Thyroid gland (tissue), 4 donors: Measurements from ENCODE around the gene CFAP300. TPM values are rescaled to one million over a fixed set of nuclear protein-coding genes. Genes with fewer than 3 reads are reported as not detected.

Experiments used
- DNase-seq, 2 donors: peaks; one replicate each; pipeline ENCODE4 v3.0.0-alpha.2; 2019
- H3K27ac ChIP-seq, 3 donors: fragments of 200-600 bp; sonication (generic); 1 replicate in 2 of 3; 2 replicates in 1 of 3; pipeline ENCODE4 v1.5.1; 2016 to 2019; ENCODE audit warnings: mild to moderate bottlenecking in 1 of 3, moderate library complexity in 1 of 3
- H3K27me3 ChIP-seq: fragments of 200-600 bp; sonication (generic); one replicate; pipeline ENCODE4 v1.5.1; 2019
- H3K36me3 ChIP-seq, 2 donors: fragments of 200-600 bp; sonication (generic); one replicate each; pipeline ENCODE4 v1.5.1; 2016 to 2019
- H3K4me1 ChIP-seq, 2 donors: fragments of 200-600 bp; sonication (generic); one replicate each; pipeline ENCODE4 v1.5.1; 2017 to 2019
- H3K4me3 ChIP-seq, 3 donors: fragments of 200-600 bp; sonication (generic); replicated peaks in 1 of 3; 1 replicate in 2 of 3; 2 replicates in 1 of 3; pipeline ENCODE4 v1.5.1; 2016; ENCODE audit warnings: mild to moderate bottlenecking in 1 of 3
- H3K9me3 ChIP-seq: fragments of 200-600 bp; sonication (generic); one replicate; pipeline ENCODE4 v1.5.1; 2017
- CTCF ChIP-seq, 6 experiments: fragments of 200-600 bp in 3 of 6; fragments of 450-650 bp in 3 of 6; sonication (generic) in 3 of 6; IDR thresholded peaks; one replicate each; pipeline ENCODE4 v1.5.1; 2016 to 2019; ENCODE audit warnings: antibody characterized with exemption in 6 of 6, mild to moderate bottlenecking in 2 of 6, inconsistent platforms in 1 of 6, moderate library complexity in 1 of 6
- POLR2A ChIP-seq, 2 donors: fragments of 450-650 bp; IDR thresholded peaks; one replicate each; pipeline ENCODE4 v1.6.1; 2017; ENCODE audit warnings: antibody characterized with exemption in 2 of 2, mild to moderate bottlenecking in 2 of 2, moderate library complexity in 1 of 2
- WGBS, 2 donors: methylation state at CpG; one replicate each; pipeline ENCODE4 v1.1.5; 2017; 5-methylcytosine and 5-hydroxymethylcytosine counted together
- intact Hi-C: fragments of 100-400 bp; cut with DNase I; formaldehyde crosslinking; loops from one replicate; pipeline ENCODE4 v1.15.1; 2023
- total RNA-seq, 4 donors: library from RNA; depleted of rRNA; stranded (reverse); fragments of >200 nt; gene quantifications; one replicate each; pipeline ENCODE4 v1.2.3, GENCODE V29; 2016

Gene CFAP300
- total RNA-seq, 4 donors from 2014 or later: 1.5 to 5.9 (median 1.6) TPM; not detected in 1

- no peak overlapping the region for H3K4me3 ChIP-seq
- no peaks in the 10 kb centered on the region for H3K9me3 ChIP-seq
- H3K4me1 ChIP-seq: no peaks in the 10 kb centered on the region
- H3K36me3 ChIP-seq: no peaks in the 10 kb centered on the region
- intact Hi-C loops: no loop called here
- 0 to 61% methylated on average over 1 of the region's 1 CpG for WGBS, 2 donors
- TF ChIP-seq POLR2A (IDR thresholded peaks at IDR 0.05): no peak
- no peak for TF ChIP-seq CTCF (IDR thresholded peaks at IDR 0.05)
- no peak overlapping the region for H3K27ac ChIP-seq
- no peak for DNase-seq
- H3K27me3 ChIP-seq: no peaks in the 10 kb centered on the region
Measured at GRCh38 chr11:102070766-102071165, 23.5 kb downstream of the CFAP300 start.

DNA sequence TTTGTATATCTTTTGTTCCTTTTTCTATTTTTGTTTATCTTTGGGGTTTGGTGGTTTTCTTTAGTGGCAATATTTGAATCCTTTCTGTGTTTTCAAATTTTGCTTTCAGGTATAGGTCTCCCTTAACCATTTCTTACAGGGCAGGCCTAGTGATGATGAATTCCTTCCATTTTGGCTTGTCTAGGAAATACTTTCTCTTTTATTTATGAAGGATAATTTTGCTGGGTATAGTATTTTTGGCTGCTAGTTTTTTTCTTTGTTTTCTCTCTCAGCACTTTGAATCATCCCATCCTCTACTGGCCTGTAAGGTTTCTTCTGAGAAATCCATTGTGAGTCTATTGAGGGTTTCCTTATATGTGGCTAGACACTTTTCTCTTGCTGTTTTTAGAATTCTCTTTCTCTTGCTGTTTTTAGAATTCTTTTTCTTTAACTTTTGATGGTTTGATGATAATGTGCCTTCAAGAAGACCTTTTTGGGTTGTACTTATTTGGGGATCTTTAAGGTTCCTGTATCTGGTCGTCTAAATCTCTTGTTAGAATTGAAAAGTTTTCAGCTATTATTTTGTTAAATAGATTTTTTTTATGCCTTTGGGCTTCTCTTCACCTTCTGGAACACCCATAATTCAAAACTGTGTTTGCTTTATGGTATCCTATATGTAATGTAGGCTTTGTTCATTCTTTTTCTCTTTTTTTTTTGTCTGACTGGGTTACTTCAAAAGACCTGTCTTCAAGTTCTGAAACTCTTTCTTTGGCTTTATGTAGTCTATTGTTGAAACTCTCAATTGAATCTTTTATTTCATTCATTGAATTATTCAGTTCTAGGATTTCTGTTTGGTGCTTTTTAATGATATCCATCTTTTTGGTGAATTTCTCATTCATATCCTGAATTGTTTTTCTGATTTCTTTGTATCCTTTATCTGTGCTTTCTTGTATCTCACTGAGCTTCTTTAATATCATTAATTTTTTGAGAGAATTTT is 24.5 kb downstream of the CFAP300 start:
- Histone ChIP-seq H3K36me3 (no peaks in the 10 kb centered on the region), H3K27ac (no peak overlapping the region), H3K4me1 (no peaks in the 10 kb centered on the region), H3K9me3 (no peaks in the 10 kb centered on the region), H3K4me3 (no peak overlapping the region), H3K27me3 (no peaks in the 10 kb centered on the region)
- no peak for TF ChIP-seq POLR2A (IDR thresholded peaks at IDR 0.05)
- no peak for TF ChIP-seq CTCF (IDR thresholded peaks at IDR 0.05)
- WGBS, 2 donors: 80 to 93% methylated on average over 1 of the region's 1 CpG
- DNase-seq: no peak
- intact Hi-C loops: no loop called here

DNA sequence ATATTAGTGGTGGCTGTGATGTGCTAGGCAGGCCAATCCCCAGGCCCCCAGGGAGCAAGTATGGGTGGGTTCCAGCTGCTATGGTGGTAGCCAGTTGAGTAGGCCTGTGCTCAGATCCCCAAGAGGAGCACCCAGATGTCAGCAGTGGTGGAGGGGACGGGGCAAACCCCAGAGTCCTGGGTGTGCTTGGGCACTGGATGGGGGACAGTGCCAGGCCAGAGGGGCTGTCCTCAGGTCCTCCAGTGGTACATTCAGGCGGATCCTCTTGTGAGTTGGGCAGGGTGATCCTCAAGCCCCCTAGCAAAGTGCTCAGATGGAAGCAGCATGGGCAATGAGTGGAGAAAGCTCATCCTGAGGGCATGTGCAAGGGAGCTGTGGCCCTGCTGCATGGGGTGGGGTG is 26.0 kb downstream of the CFAP300 start:
- DNase-seq: no peak
- no peaks in the 10 kb centered on the region for H3K4me1 ChIP-seq
- no peaks in the 10 kb centered on the region for H3K9me3 ChIP-seq
- no peak overlapping the region for H3K4me3 ChIP-seq
- H3K36me3 ChIP-seq: no peaks in the 10 kb centered on the region
- TF ChIP-seq POLR2A (IDR thresholded peaks at IDR 0.05) (no peak), CTCF (IDR thresholded peaks at IDR 0.05) (no peak)
- intact Hi-C loops: no loop called here
- H3K27ac ChIP-seq: no peak overlapping the region
- 100% methylated on average over 1 to 2 of the region's 2 CpGs for WGBS, 2 donors
- H3K27me3 ChIP-seq: no peaks in the 10 kb centered on the region

DNA sequence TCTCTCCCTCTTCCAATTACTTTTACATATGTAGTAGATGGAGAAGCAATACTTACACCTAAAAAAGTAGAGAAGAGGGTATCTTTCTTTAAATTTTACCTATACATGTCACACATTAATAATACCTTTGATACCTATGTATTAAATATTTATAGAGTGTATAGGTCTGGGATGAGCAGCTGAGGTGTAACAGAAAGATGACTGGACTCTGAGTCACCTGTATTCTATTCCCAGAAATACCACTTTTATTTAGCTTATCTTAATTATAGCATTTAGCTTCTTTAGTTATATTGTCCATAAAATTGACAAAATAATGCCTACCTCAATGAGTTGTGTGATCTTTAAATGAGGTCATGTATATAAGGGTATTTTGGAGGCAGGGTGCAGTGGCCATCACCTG is 32.4 kb downstream of the CFAP300 start:
- Histone ChIP-seq H3K36me3 (no peaks in the 10 kb centered on the region), H3K9me3 (no peaks in the 10 kb centered on the region), H3K27me3 (no peaks in the 10 kb centered on the region), H3K4me3 (no peak overlapping the region), H3K4me1 (no peaks in the 10 kb centered on the region), H3K27ac (no peak overlapping the region)
- TF ChIP-seq CTCF (IDR thresholded peaks at IDR 0.05) (no peak), POLR2A (IDR thresholded peaks at IDR 0.05) (no peak)
- no peak for DNase-seq
- intact Hi-C loops: no loop called here

GRCh38 chr11:102081313-102081712 is 34.1 kb downstream of the CFAP300 start:
- no peaks in the 10 kb centered on the region for H3K36me3 ChIP-seq
- H3K4me3 ChIP-seq: no peak overlapping the region
- no peaks in the 10 kb centered on the region for H3K9me3 ChIP-seq
- no peaks in the 10 kb centered on the region for H3K4me1 ChIP-seq
- intact Hi-C loops: no loop called here
- TF ChIP-seq CTCF (IDR thresholded peaks at IDR 0.05) (no peak), POLR2A (IDR thresholded peaks at IDR 0.05) (no peak)
- H3K27ac ChIP-seq: no peak overlapping the region
- no peaks in the 10 kb centered on the region for H3K27me3 ChIP-seq
- WGBS, 2 donors: 93 to 95% methylated on average over 7 of the region's 7 CpGs
- DNase-seq: no peak
